Measurements from ENCODE around the gene LRP8. TPM values are rescaled to one million over a fixed set of nuclear protein-coding genes. Genes with fewer than 3 reads are reported as not detected.
A peak's percentile ranks its signal among the peaks of the same experiment; 100 is the strongest.

LRP8 gene
- total RNA-seq (10 to 100 TPM in 4 of 5 donors, 1 to 10 TPM in 1; 8.9 to 21.5 (median 19.8) TPM), total RNA-seq (13.4 to 168 (median 41.8) reads per million in 29 experiments)
- 7.3 TPM for total RNA-seq (2013)

DNA sequence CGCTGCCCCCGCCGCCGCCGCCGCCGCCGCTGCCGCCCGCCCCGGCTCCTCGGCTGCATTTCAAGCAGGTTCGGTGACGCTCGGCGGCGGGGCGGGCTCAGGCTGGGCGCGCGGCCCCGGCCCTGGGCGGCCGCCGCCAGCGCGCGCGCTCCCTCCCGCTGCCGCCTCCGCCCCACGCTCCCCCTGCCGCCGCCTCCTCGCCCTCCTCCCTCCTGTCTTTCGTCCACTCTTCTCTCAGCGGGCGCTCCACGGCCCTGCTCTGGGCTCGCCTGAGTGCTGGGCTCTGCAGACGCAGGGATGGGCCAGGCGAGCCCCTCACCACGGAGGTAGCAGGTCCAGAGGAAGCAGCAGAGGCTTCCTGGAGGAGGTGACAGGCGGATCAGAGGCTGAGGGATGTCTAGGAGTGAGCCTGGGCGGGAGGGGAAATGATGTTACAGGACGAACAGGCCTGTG is at the start of gene LRP8:
Gene LRP8, minus strand, starts transcription at position 62 of the 453 bp plus-strand sequence. CDS start 158 bp downstream, outside the sequence.
- Histone ChIP-seq H3K4me3 (ENCODE audit: control insufficient read depth in 1 of 2, extremely low read depth in 1 of 2, low read length in 1 of 2) (peak within 1 kb of the TSS; percentile 75 to 81), H3K27me3 (replicated peaks in 1 of 2; ENCODE audit: control insufficient read depth in 2 of 2, extremely low read depth in 1 of 2, insufficient read depth in 2 of 2, low read length in 1 of 2) (no peaks in the 10 kb centered on the region), H3K4me1 (ENCODE audit: control insufficient read depth in 1 of 2, extremely low read depth in 1 of 2, insufficient read depth in 2 of 2, low read length in 2 of 2) (peaks cover 0 to 32% of the 10 kb centered on the region in 2 experiments), H3K36me3 (ENCODE audit: control insufficient read depth in 2 of 2, extremely low read depth in 1 of 2, insufficient read depth in 1 of 2, low read length in 1 of 2) (no peaks in the 10 kb centered on the region), H3K9me3 (no peaks in the 10 kb centered on the region), H3K27ac (ENCODE audit: low read length) (peak within 1 kb of the TSS; percentile 47)
- no peaks in the 10 kb centered on the region for H3K36me3 Mint-ChIP-seq
- DNase-seq, result peak; percentile 47 to 87 (median 68)
- CTCF ChIA-PET, result no interaction called here
- H3K27me3 Mint-ChIP-seq, result no peaks in the 10 kb centered on the region
- H3K9me3 Mint-ChIP-seq, result no peaks in the 10 kb centered on the region
- peak within 1 kb of the TSS; percentile 88 to 96 (median 93) for H3K4me3 Mint-ChIP-seq
- POLR2A ChIA-PET, result no interaction called here
- ATAC-seq (replicated peaks in 1 of 4), result peak; percentile 56 to 62 (median 62)
- peak within 1 kb of the TSS; percentile 83 to 93 for H3K27ac Mint-ChIP-seq
- under 1% methylated on average over 44 of the region's 47 CpGs for WGBS (ENCODE audit: insufficient coverage)
- peaks cover 11 to 19% (median 18%) of the 10 kb centered on the region in 3 donors for H3K4me1 Mint-ChIP-seq

DNA sequence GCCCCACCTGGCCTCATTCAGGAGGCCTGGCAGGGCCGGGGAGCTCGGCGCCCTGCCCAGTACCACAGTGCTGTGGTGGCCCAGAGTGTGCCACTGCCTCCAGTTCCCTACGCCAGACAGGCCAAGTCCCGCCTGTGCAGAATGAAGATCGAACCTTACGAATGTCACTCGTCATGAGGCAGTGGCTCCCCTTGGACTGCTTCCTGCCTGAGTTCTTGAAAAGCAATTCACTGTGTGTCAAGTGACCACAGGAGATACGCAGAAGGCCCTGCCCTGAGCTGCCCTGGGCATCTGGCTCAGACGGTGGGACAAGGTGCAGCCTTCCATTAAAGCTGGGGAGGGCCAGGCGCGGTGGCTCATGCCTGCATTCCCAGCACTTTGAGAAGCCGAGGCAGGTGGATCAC is 49.6 kb upstream of the LRP8 start:
- Mint-ChIP-seq H3K27ac (no peak overlapping the region), H3K4me3 (no peak overlapping the region), H3K4me1 (no peaks in the 10 kb centered on the region), H3K36me3 (no peaks in the 10 kb centered on the region), H3K9me3 (no peaks in the 10 kb centered on the region), H3K27me3 (peaks cover 4 to 7% of the 10 kb centered on the region in 2 donors)
- ChIA-PET CTCF (no interaction called here), POLR2A (interaction anchor here in 1 of 2 donors (0.7 kb wide), 1 partner anchor 396 kb away, joined by 7 read pairs; no protein-coding TSS in a partner anchor)
- Histone ChIP-seq H3K4me3 (ENCODE audit: control insufficient read depth in 1 of 2, extremely low read depth in 1 of 2, low read length in 1 of 2) (no peak overlapping the region), H3K4me1 (ENCODE audit: control insufficient read depth in 1 of 2, extremely low read depth in 1 of 2, insufficient read depth in 2 of 2, low read length in 2 of 2) (no peaks in the 10 kb centered on the region), H3K27me3 (replicated peaks in 1 of 2; ENCODE audit: control insufficient read depth in 2 of 2, extremely low read depth in 1 of 2, insufficient read depth in 2 of 2, low read length in 1 of 2) (peaks cover 0 to 18% of the 10 kb centered on the region in 2 experiments), H3K36me3 (ENCODE audit: control insufficient read depth in 2 of 2, extremely low read depth in 1 of 2, insufficient read depth in 1 of 2, low read length in 1 of 2) (no peaks in the 10 kb centered on the region), H3K9me3 (no peaks in the 10 kb centered on the region), H3K27ac (ENCODE audit: low read length) (no peak overlapping the region)
- ATAC-seq (replicated peaks in 1 of 4) (no peak), DNase-seq (peak in 2 of 35 experiments; percentile 2 to 18)
- 93% methylated on average over 12 of the region's 13 CpGs for WGBS (ENCODE audit: insufficient coverage)

DNA sequence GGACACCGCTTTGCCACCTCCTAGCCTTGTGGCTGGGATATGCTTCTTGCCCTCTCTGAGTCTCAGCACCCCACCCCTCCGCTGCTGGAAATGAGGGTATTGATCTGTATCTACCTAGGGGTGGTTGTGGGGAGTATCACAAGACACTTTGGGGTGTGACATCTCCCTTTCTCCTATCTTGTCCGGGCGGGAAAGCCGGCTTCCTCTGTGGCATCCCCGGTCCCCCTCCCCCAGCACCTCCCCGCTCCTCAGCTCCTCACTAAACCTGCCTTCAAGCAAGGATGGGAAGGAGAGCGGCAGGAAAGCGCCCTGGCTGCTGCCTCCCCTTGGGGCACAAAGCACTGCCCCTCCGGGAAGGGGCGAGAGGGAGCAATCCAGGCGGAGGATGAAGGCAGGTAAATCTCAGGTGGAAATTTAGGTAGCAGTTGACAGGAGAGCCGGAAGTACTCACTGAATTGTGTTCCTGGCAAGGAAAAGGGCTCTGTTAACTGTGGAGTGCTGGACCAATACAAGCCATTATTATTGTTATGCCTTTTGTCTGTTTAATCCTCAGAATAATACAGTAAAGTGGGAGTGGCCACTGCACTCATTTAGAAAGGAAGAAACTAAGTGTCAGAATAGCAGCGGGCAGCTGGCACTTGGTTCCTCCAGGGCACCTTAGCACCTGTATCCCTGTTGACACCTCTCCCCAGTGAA is 49.0 kb upstream of the LRP8 start:
- no peak overlapping the region for H3K27ac Mint-ChIP-seq
- H3K4me1 ChIP-seq (ENCODE audit: control insufficient read depth in 1 of 2, extremely low read depth in 1 of 2, insufficient read depth in 2 of 2, low read length in 2 of 2), result no peaks in the 10 kb centered on the region
- H3K36me3 Mint-ChIP-seq, result no peaks in the 10 kb centered on the region
- no peaks in the 10 kb centered on the region for H3K36me3 ChIP-seq (ENCODE audit: control insufficient read depth in 2 of 2, extremely low read depth in 1 of 2, insufficient read depth in 1 of 2, low read length in 1 of 2)
- H3K27ac ChIP-seq (ENCODE audit: low read length), result no peak overlapping the region
- no peak overlapping the region for H3K4me3 Mint-ChIP-seq
- peaks cover 0 to 18% of the 10 kb centered on the region in 2 experiments for H3K27me3 ChIP-seq (replicated peaks in 1 of 2; ENCODE audit: control insufficient read depth in 2 of 2, extremely low read depth in 1 of 2, insufficient read depth in 2 of 2, low read length in 1 of 2)
- no peaks in the 10 kb centered on the region for H3K9me3 ChIP-seq
- H3K9me3 Mint-ChIP-seq, result no peaks in the 10 kb centered on the region
- H3K4me1 Mint-ChIP-seq, result no peaks in the 10 kb centered on the region
- H3K4me3 ChIP-seq (ENCODE audit: control insufficient read depth in 1 of 2, extremely low read depth in 1 of 2, low read length in 1 of 2), result no peak overlapping the region
- no peak for ATAC-seq (replicated peaks in 1 of 4)
- H3K27me3 Mint-ChIP-seq, result peaks cover 4 to 7% of the 10 kb centered on the region in 2 donors
- CTCF ChIA-PET, result no interaction called here
- POLR2A ChIA-PET, result no interaction called here
- 83% methylated on average over 11 of the region's 14 CpGs for WGBS (ENCODE audit: insufficient coverage)
- DNase-seq, result peak in 2 of 35 experiments; percentile 4 to 7

DNA sequence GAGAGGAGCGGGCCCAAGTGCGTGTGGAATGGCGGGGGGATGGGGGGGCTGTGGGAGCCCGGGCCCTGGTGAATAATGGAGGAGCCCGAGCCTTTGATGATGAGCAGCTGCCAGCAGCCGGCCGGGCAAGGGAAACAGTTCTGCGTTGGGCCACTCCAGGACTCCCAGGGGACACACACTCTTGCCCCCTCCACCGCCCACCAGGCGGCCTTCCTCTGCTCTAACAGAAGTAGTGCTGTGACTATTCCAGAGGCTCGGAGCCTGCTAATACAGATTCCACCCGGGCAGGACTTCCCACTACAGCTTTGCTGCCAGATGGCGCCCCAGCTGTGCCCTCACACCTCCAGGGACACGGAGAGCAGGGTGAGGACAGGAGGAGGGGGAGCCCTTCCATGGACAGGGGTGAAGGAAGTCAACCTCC is 48.2 kb upstream of the LRP8 start:
- H3K27ac Mint-ChIP-seq, result no peak overlapping the region
- H3K4me3 Mint-ChIP-seq, result no peak overlapping the region
- peaks cover 1 to 4% of the 10 kb centered on the region in 2 donors for H3K27me3 Mint-ChIP-seq
- H3K36me3 Mint-ChIP-seq, result no peaks in the 10 kb centered on the region
- no peak overlapping the region for H3K27ac ChIP-seq (ENCODE audit: low read length)
- H3K4me1 ChIP-seq (ENCODE audit: control insufficient read depth in 1 of 2, extremely low read depth in 1 of 2, insufficient read depth in 2 of 2, low read length in 2 of 2), result no peaks in the 10 kb centered on the region
- H3K36me3 ChIP-seq (ENCODE audit: control insufficient read depth in 2 of 2, extremely low read depth in 1 of 2, insufficient read depth in 1 of 2, low read length in 1 of 2), result no peaks in the 10 kb centered on the region
- no peaks in the 10 kb centered on the region for H3K9me3 ChIP-seq
- ATAC-seq (replicated peaks in 1 of 4) (no peak), DNase-seq (peak in 2 of 35 experiments; percentile 9 to 16)
- WGBS (ENCODE audit: insufficient coverage), result 90% methylated on average over 8 of the region's 14 CpGs
- no peaks in the 10 kb centered on the region for H3K4me1 Mint-ChIP-seq
- ChIA-PET CTCF (no interaction called here), POLR2A (no interaction called here)
- H3K4me3 ChIP-seq (ENCODE audit: control insufficient read depth in 1 of 2, extremely low read depth in 1 of 2, low read length in 1 of 2), result no peak overlapping the region
- peaks cover 0 to 18% of the 10 kb centered on the region in 2 experiments for H3K27me3 ChIP-seq (replicated peaks in 1 of 2; ENCODE audit: control insufficient read depth in 2 of 2, extremely low read depth in 1 of 2, insufficient read depth in 2 of 2, low read length in 1 of 2)
- no peaks in the 10 kb centered on the region for H3K9me3 Mint-ChIP-seq

DNA sequence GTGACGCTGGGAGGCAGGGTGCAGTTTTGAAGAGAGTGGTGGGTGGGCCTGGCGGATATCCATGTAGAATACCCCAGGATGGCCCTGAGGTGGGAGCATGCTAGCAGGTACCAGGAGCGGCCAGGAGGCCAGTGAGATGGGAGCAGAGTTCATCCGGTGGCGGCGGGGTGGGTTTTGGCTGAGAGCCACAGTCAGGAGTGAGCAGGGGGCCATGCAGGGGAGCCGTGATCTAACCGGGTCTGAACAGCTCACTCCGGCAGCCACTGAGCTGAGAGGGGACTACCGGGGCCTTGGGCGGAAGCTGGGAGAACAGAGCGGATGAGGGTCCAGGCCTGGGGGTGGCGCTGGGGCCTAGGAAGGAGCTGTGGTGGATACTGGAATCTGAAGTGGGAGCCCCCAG is 47.6 kb upstream of the LRP8 start:
- Histone ChIP-seq H3K27me3 (replicated peaks in 1 of 2; ENCODE audit: control insufficient read depth in 2 of 2, extremely low read depth in 1 of 2, insufficient read depth in 2 of 2, low read length in 1 of 2) (peaks cover 0 to 18% of the 10 kb centered on the region in 2 experiments), H3K9me3 (no peaks in the 10 kb centered on the region), H3K4me1 (ENCODE audit: control insufficient read depth in 1 of 2, extremely low read depth in 1 of 2, insufficient read depth in 2 of 2, low read length in 2 of 2) (no peaks in the 10 kb centered on the region), H3K36me3 (ENCODE audit: control insufficient read depth in 2 of 2, extremely low read depth in 1 of 2, insufficient read depth in 1 of 2, low read length in 1 of 2) (no peaks in the 10 kb centered on the region), H3K4me3 (ENCODE audit: control insufficient read depth in 1 of 2, extremely low read depth in 1 of 2, low read length in 1 of 2) (no peak overlapping the region), H3K27ac (ENCODE audit: low read length) (no peak overlapping the region)
- H3K27ac Mint-ChIP-seq, result no peak overlapping the region
- POLR2A ChIA-PET, result no interaction called here
- DNase-seq, result peak in 2 of 35 experiments; percentile 7
- no peak for ATAC-seq (replicated peaks in 1 of 4)
- H3K4me3 Mint-ChIP-seq, result no peak overlapping the region
- no peaks in the 10 kb centered on the region for H3K9me3 Mint-ChIP-seq
- H3K4me1 Mint-ChIP-seq, result no peaks in the 10 kb centered on the region
- CTCF ChIA-PET, result interaction anchor here in 1 of 2 donors (0.9 kb wide), 1 partner anchor 43 kb away, joined by 3 read pairs; no protein-coding TSS in a partner anchor
- 94% methylated on average over 13 of the region's 13 CpGs for WGBS (ENCODE audit: insufficient coverage)
- no peaks in the 10 kb centered on the region for H3K36me3 Mint-ChIP-seq
- peaks cover 0 to 4% of the 10 kb centered on the region in 2 donors for H3K27me3 Mint-ChIP-seq

DNA sequence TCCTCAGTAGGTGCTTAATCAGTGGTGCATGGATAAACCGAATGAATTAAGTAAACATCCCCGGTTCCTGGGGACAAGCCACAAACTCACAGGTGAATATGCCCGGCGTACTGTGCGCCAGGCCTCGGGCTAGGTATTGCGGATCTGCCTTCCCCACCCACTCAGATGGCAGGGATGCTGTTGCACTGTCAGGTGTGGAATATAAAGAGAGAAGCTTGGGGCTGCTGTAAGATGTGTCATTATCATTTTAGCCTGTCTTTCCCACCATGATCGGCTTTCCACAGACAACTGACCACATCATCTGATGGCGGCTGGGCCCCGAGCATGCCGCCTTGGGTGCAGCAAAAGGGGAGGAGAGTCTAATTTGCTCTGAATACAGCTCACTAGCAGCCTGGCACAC is 45.4 kb upstream of the LRP8 start:
- POLR2A ChIA-PET, result no interaction called here
- H3K4me1 ChIP-seq (ENCODE audit: control insufficient read depth in 1 of 2, extremely low read depth in 1 of 2, insufficient read depth in 2 of 2, low read length in 2 of 2), result peaks cover 2 to 8% of the 10 kb centered on the region in 2 experiments
- H3K9me3 ChIP-seq, result no peaks in the 10 kb centered on the region
- ATAC-seq (replicated peaks in 1 of 4), result no peak
- no peak overlapping the region for H3K4me3 ChIP-seq (ENCODE audit: control insufficient read depth in 1 of 2, extremely low read depth in 1 of 2, low read length in 1 of 2)
- H3K4me3 Mint-ChIP-seq, result no peak overlapping the region
- no peaks in the 10 kb centered on the region for H3K36me3 ChIP-seq (ENCODE audit: control insufficient read depth in 2 of 2, extremely low read depth in 1 of 2, insufficient read depth in 1 of 2, low read length in 1 of 2)
- 100% methylated on average over 1 of the region's 11 CpGs for WGBS (ENCODE audit: insufficient coverage)
- peaks cover 0 to 6% of the 10 kb centered on the region in 2 experiments for H3K27me3 ChIP-seq (replicated peaks in 1 of 2; ENCODE audit: control insufficient read depth in 2 of 2, extremely low read depth in 1 of 2, insufficient read depth in 2 of 2, low read length in 1 of 2)
- H3K36me3 Mint-ChIP-seq, result no peaks in the 10 kb centered on the region
- peaks cover 8 to 9% (median 8%) of the 10 kb centered on the region in 3 donors for H3K4me1 Mint-ChIP-seq
- H3K27ac Mint-ChIP-seq, result no peak overlapping the region
- CTCF ChIA-PET, result no interaction called here
- no peak overlapping the region for H3K27ac ChIP-seq (ENCODE audit: low read length)
- peak in 1 of 35 experiments; percentile 17 for DNase-seq
- H3K9me3 Mint-ChIP-seq, result no peaks in the 10 kb centered on the region
- H3K27me3 Mint-ChIP-seq, result no peaks in the 10 kb centered on the region
